ENCODE results near the gene DGKB.

DGKB gene

GRCh38 chr7:14389595-14389994, 513.0 kb downstream of the DGKB start:
- H3K4me3 Mint-ChIP-seq, result no peak overlapping the region
- H3K9me3 Mint-ChIP-seq, result peaks cover 2% of the 10 kb centered on the region
- no peaks in the 10 kb centered on the region for H3K27me3 Mint-ChIP-seq
- no peak for ATAC-seq
- no peak overlapping the region for H3K27ac Mint-ChIP-seq
- no peaks in the 10 kb centered on the region for H3K4me1 Mint-ChIP-seq
- H3K36me3 Mint-ChIP-seq, result no peaks in the 10 kb centered on the region

DNA sequence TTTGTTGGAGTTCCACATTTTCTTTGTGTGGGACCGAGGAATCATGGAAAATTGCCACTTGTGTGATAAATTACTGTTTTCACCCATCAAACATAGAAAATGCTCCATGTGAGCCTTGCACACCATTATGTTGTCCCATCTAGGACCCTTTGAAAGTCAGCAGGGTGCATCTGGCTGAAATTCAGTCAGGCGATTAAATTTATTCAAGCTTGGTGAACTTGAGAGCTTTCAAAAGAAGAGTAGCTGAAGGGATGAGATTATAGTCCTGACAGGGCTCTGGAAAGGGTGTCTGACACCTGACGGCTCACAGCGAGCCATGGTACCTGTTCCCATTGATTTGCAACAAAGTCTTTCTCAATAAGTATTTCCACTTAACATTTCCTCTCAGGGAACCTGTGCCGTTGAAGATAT, 513.4 kb downstream of the DGKB start:
- H3K9me3 Mint-ChIP-seq, result peaks cover 2% of the 10 kb centered on the region

GRCh38 chr7:14385074-14385473, 517.5 kb downstream of the DGKB start:
- no peak for ATAC-seq
- no peaks in the 10 kb centered on the region for H3K9me3 Mint-ChIP-seq

More for the DNA sequence above, 513.4 kb downstream of the DGKB start:
- Mint-ChIP-seq H3K27me3 (no peaks in the 10 kb centered on the region), H3K4me1 (no peaks in the 10 kb centered on the region), H3K27ac (no peak overlapping the region), H3K36me3 (no peaks in the 10 kb centered on the region), H3K4me3 (no peak overlapping the region)
- ATAC-seq, result no peak

GRCh38 chr7:14381936-14382335, 520.6 kb downstream of the DGKB start:
- Mint-ChIP-seq H3K27ac (no peak overlapping the region), H3K9me3 (no peaks in the 10 kb centered on the region), H3K4me1 (peaks cover 6% of the 10 kb centered on the region), H3K27me3 (no peaks in the 10 kb centered on the region), H3K4me3 (no peak overlapping the region), H3K36me3 (no peaks in the 10 kb centered on the region)
- no peak for ATAC-seq

More at GRCh38 chr7:14385074-14385473, 517.5 kb downstream of the DGKB start:
- Mint-ChIP-seq H3K36me3 (no peaks in the 10 kb centered on the region), H3K4me3 (no peak overlapping the region), H3K27me3 (no peaks in the 10 kb centered on the region), H3K4me1 (peaks cover 6% of the 10 kb centered on the region), H3K27ac (no peak overlapping the region)

DNA sequence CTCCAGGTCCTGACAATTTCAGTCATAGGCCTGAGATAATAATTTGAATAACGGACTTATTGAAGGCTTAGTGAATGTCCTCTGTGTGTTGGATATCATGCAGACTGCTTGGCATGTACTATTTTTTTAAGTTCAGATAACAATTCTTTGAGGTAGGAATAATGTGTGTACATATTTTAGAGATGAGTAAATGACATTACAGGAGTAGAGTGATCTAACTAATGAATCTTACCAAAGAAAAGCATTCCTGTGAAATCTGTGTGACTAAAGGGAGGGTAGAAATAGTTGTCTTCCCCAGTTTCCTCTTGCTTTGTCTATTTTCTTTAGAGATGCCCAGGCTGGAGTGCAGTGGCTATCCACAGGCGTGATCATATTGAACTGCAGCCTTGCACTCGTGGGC, 521.2 kb downstream of the DGKB start:
- ATAC-seq, result no peak
- H3K27me3 Mint-ChIP-seq, result no peaks in the 10 kb centered on the region
- no peak overlapping the region for H3K4me3 Mint-ChIP-seq
- H3K9me3 Mint-ChIP-seq, result no peaks in the 10 kb centered on the region
- H3K27ac Mint-ChIP-seq, result no peak overlapping the region
- peaks cover 6% of the 10 kb centered on the region for H3K4me1 Mint-ChIP-seq
- H3K36me3 Mint-ChIP-seq, result no peaks in the 10 kb centered on the region

DNA sequence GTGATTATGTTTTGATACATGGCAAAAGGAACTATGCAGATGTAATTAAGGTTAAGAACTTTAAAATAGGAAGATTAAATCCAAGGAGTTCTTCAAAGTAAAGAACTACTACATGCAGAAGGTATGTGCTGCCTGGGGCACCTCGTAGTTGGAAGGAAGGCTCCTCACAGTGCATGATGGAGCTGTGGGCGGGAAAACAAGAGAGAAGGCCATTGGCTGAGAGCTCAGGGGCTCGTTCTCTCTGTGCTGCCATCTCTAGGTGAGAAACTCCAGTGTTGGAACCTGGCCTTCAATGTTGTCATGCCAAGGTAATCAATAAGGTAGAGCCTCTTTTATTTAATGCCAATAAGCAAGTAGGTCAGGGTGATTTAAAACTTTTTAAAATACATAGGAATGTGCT, 521.7 kb downstream of the DGKB start:
- H3K4me1 Mint-ChIP-seq, result peaks cover 7% of the 10 kb centered on the region
- H3K9me3 Mint-ChIP-seq, result no peaks in the 10 kb centered on the region
- no peaks in the 10 kb centered on the region for H3K27me3 Mint-ChIP-seq
- no peak overlapping the region for H3K4me3 Mint-ChIP-seq
- no peak for ATAC-seq
- H3K36me3 Mint-ChIP-seq, result no peaks in the 10 kb centered on the region
- H3K27ac Mint-ChIP-seq, result no peak overlapping the region

DNA sequence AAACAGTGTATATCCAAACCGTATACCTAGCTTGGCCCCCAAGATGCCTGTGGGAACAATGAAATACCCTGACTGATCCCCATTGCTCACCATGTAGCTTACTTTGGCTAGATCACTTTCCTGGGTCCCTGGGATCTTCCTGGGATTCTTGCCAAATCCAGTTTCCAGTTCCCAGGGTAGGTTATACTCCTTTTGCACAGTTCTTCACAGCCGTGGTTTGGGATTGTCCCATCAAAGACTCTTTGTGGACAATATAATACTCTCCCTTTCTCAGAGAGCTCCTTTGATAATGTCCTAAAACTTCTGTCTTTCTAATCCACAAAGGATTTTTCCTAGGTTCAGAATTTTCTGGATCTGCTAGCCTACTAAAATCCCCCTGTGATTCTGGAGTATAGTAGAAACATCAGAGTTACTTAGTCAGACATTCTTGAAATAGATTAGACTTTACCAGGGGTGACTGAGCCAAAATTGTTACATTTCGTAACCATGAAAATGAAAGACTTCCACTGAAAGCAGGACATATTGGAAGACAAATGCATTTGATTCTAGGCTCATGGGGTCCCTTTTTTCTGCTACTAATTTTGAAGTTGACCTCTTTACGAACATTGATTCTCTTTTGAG, 524.8 kb downstream of the DGKB start:
- H3K4me3 Mint-ChIP-seq, result no peak overlapping the region
- peaks cover 12% of the 10 kb centered on the region for H3K4me1 Mint-ChIP-seq
- no peak for ATAC-seq

DNA sequence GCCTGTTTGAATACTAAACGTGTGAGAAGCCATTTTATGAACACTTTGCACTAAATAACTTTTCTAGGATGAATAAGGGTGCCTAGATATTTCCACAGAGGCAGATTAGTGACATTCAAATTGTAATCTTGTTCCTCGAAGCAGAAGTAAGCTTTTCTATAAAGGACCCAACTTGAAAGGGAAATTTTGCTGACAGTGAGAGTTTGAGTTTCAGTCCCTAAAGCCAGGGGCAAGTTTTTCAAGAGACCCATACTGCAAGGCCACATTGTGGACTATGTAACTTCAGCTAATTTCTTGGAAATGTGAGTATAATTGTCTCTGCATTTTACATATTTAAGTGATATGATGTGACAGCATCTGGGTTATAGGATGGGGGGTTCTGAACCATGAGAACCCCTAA, 525.8 kb downstream of the DGKB start:
- H3K4me3 Mint-ChIP-seq, result no peak overlapping the region
- no peak for ATAC-seq
- peaks cover 3% of the 10 kb centered on the region for H3K9me3 Mint-ChIP-seq
- peaks cover 8% of the 10 kb centered on the region for H3K4me1 Mint-ChIP-seq
- no peaks in the 10 kb centered on the region for H3K27me3 Mint-ChIP-seq
- no peaks in the 10 kb centered on the region for H3K36me3 Mint-ChIP-seq
- H3K27ac Mint-ChIP-seq, result no peak overlapping the region

More for the DNA sequence above, 524.8 kb downstream of the DGKB start:
- no peak overlapping the region for H3K27ac Mint-ChIP-seq
- peaks cover 3% of the 10 kb centered on the region for H3K9me3 Mint-ChIP-seq
- H3K27me3 Mint-ChIP-seq, result no peaks in the 10 kb centered on the region
- H3K36me3 Mint-ChIP-seq, result no peaks in the 10 kb centered on the region

GRCh38 chr7:14375998-14376397, 526.6 kb downstream of the DGKB start:
- Mint-ChIP-seq H3K9me3 (peaks cover 3% of the 10 kb centered on the region), H3K4me3 (no peak overlapping the region), H3K36me3 (no peaks in the 10 kb centered on the region), H3K27me3 (no peaks in the 10 kb centered on the region), H3K27ac (no peak overlapping the region), H3K4me1 (peaks cover 6% of the 10 kb centered on the region)
- ATAC-seq, result no peak

DNA sequence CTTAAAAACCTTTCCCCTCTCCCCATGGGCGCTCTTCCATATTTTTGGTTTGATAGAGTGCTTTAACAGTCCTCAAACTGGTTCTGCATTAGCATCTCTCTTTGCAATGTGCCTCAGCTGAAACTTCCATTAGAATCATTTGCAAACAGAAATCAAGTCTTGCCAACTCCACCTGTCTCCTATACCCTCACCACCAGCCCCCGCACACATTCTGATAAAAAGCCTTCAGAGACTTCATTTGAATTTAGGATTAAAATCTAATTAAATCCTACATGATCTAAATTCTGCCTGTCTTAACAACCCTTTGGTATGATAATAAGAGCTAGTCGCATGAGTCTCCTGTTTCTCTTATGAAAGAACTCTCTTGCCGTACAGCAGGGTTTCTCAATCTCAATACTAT, 528.2 kb downstream of the DGKB start:
- H3K4me1 Mint-ChIP-seq, result peaks cover 6% of the 10 kb centered on the region
- no peak overlapping the region for H3K27ac Mint-ChIP-seq
- no peak overlapping the region for H3K4me3 Mint-ChIP-seq
- ATAC-seq, result no peak
- no peaks in the 10 kb centered on the region for H3K27me3 Mint-ChIP-seq
- peaks cover 5% of the 10 kb centered on the region for H3K9me3 Mint-ChIP-seq
- H3K36me3 Mint-ChIP-seq, result no peaks in the 10 kb centered on the region

DNA sequence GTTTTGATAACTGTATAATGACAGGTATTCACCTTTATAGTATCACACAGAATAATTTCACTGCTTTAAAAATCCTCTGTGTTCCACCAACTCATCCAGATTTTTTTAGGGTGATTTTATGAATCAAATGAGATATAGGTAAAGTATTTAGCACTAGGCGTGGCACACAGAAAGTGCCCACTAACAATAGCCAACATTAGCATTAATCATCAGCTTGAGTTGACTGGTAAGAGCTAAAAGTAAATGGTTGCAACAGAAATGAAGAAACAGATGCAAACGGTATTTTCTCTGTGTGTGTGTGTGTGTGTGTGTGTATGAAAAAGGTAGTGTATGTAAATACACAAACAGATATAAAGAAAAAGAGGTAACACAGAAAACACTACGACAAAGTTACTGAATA, 534.3 kb downstream of the DGKB start:
- no peak overlapping the region for H3K4me3 Mint-ChIP-seq
- no peaks in the 10 kb centered on the region for H3K27me3 Mint-ChIP-seq
- H3K9me3 Mint-ChIP-seq, result peaks cover 8% of the 10 kb centered on the region
- no peak for ATAC-seq
- no peaks in the 10 kb centered on the region for H3K36me3 Mint-ChIP-seq
- no peak overlapping the region for H3K27ac Mint-ChIP-seq
- no peaks in the 10 kb centered on the region for H3K4me1 Mint-ChIP-seq

DNA sequence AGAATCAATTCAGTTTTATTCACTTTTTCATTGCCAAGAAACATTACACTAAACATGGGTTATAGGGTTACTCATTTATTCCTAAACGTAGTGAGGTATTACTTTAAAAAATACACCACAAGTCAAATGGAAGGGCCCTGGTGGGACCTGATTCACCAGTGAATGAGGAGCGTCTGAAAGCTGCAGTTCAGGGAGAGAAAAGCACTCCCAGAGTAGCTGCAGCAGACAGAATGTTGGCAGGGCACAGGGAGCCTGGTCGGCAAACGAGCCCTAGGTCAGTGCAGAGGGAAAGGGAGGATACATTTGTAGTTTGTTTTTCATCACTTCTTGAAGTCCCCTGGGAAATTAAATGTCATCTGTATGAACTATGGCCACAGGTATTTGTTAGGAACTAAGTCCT, 551.4 kb downstream of the DGKB start:
- no peak for ATAC-seq
- Mint-ChIP-seq H3K27me3 (no peaks in the 10 kb centered on the region), H3K9me3 (no peaks in the 10 kb centered on the region), H3K4me3 (no peak overlapping the region), H3K36me3 (no peaks in the 10 kb centered on the region), H3K27ac (no peak overlapping the region), H3K4me1 (no peaks in the 10 kb centered on the region)

GRCh38 chr7:14341200-14341775, 561.3 kb downstream of the DGKB start:
- H3K27me3 Mint-ChIP-seq, result no peaks in the 10 kb centered on the region
- H3K4me3 Mint-ChIP-seq, result no peak overlapping the region
- H3K9me3 Mint-ChIP-seq, result no peaks in the 10 kb centered on the region
- H3K27ac Mint-ChIP-seq, result no peak overlapping the region
- H3K36me3 Mint-ChIP-seq, result no peaks in the 10 kb centered on the region
- ATAC-seq, result no peak
- H3K4me1 Mint-ChIP-seq, result no peaks in the 10 kb centered on the region

GRCh38 chr7:14340393-14341074, 562.0 kb downstream of the DGKB start:
- H3K9me3 Mint-ChIP-seq, result no peaks in the 10 kb centered on the region
- no peak for ATAC-seq

DNA sequence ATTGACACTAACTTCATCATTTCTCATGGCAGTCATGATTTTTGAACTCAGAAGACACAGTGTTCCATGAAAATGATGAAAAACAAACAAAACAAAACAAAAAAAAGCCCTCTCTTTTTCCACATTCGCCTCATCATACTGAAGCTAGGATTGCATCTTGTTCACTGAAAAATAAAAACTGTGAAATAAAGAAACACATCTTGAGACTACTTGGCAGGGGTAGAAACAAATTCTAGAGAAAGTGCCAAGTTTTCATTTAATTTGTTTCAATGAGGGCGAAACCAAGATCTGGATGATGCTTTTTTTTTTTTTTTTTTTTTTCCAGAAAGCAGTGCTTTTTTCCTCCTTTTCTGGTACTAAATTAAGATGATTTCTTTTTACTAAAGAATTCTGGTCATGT, 562.7 kb downstream of the DGKB start:
- Mint-ChIP-seq H3K9me3 (no peaks in the 10 kb centered on the region), H3K27ac (no peak overlapping the region), H3K36me3 (no peaks in the 10 kb centered on the region), H3K4me1 (no peaks in the 10 kb centered on the region), H3K27me3 (no peaks in the 10 kb centered on the region), H3K4me3 (no peak overlapping the region)
- no peak for ATAC-seq

More at GRCh38 chr7:14340393-14341074, 562.0 kb downstream of the DGKB start:
- Mint-ChIP-seq H3K4me1 (no peaks in the 10 kb centered on the region), H3K27ac (no peak overlapping the region), H3K4me3 (no peak overlapping the region), H3K27me3 (no peaks in the 10 kb centered on the region), H3K36me3 (no peaks in the 10 kb centered on the region)

DNA sequence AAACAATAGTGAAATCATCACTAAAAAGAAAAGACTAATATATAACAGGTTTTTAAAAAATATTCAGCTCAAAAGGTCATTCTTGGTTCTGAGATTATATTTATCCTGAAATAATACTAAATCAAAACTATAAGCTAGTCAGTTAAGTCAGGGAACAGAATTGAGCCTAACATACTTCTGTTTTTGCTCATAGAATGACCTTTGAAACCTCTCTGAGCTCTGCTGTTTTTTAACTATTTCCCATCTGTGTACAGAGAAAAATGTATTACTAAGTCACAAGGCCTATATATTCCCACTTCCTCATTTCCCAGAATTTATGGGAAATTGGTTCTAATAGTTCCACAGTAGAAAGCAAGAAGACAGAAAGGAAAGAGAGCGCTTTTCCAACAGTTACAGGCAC, 566.3 kb downstream of the DGKB start:
- H3K36me3 Mint-ChIP-seq, result no peaks in the 10 kb centered on the region
- H3K27ac Mint-ChIP-seq, result no peak overlapping the region
- H3K9me3 Mint-ChIP-seq, result no peaks in the 10 kb centered on the region
- H3K4me1 Mint-ChIP-seq, result no peaks in the 10 kb centered on the region
- no peak for ATAC-seq
- no peaks in the 10 kb centered on the region for H3K27me3 Mint-ChIP-seq
- no peak overlapping the region for H3K4me3 Mint-ChIP-seq
